IMR-90 (cell line): ENCODE data around the gene MVP. TPM values are rescaled to one million over a fixed set of nuclear protein-coding genes. Genes with fewer than 3 reads are reported as not detected.

ENCODE experiments used
- ATAC-seq: fragments of 200-7000 bp; cut with Tn5 transposase; 2 replicates; pipeline ENCODE4 v1.9.1; 2020; ENCODE audit warnings: low read depth, mild to moderate bottlenecking, moderate library complexity
- BruUV-seq: library from RNA; stranded (reverse); fragments of 400-500 nt; replicated peaks from 2 replicates; lab custom pipeline; 2021; lab: Mats Ljungman, UMichigan
- CTCF ChIA-PET: fragments of 300-600 bp; formaldehyde crosslinking; extraction: SDS; loops from one replicate; lab custom pipeline; 2021; ENCODE audit warnings: antibody characterized with exemption; lab: Yijun Ruan, JAX
- POLR2A ChIA-PET: fragments of 300-600 bp; sonication (Branson Sonifier 250); formaldehyde crosslinking; loops from one replicate; lab custom pipeline; 2022; ENCODE audit warnings: antibody characterized with exemption; ENCODE audit not compliant: unreplicated experiment; lab: Charles Lee
- DNase-seq: peaks from one replicate; pipeline ENCODE4 v3.0.0; 2013
- H2AFZ ChIP-seq: replicated peaks from 2 replicates; pipeline ENCODE3; 2013; ENCODE audit warnings: low read length, mild to moderate bottlenecking; ENCODE audit not compliant: poor library complexity
- H2AK5ac ChIP-seq: 2 replicates; pipeline ENCODE4 v1.6.1; 2013; ENCODE audit warnings: low read depth, low read length, inconsistent platforms
- H2AK9ac ChIP-seq: replicated peaks from 2 replicates; pipeline ENCODE3; 2013; ENCODE audit warnings: mild to moderate bottlenecking, low read depth, low read length, moderate library complexity; ENCODE audit not compliant: poor library complexity
- H2BK120ac ChIP-seq: 2 replicates; pipeline ENCODE4 v1.6.1; 2013; ENCODE audit warnings: low read depth, low read length, inconsistent platforms
- H2BK15ac ChIP-seq: 3 replicates; pipeline ENCODE4 v1.6.1; 2013; ENCODE audit warnings: low read depth, low read length, inconsistent platforms
- H2BK20ac ChIP-seq: 2 replicates; pipeline ENCODE4 v1.6.1; 2013; ENCODE audit warnings: low read depth, mild to moderate bottlenecking, inconsistent platforms, low read length, moderate library complexity
- H2BK5ac ChIP-seq: 2 replicates; pipeline ENCODE4 v1.6.1; 2013; ENCODE audit warnings: mild to moderate bottlenecking, low read depth, low read length, inconsistent platforms; ENCODE audit not compliant: poor library complexity, severe bottlenecking
- H3K14ac ChIP-seq: replicated peaks from 2 replicates; pipeline ENCODE4 v1.6.1; 2013; ENCODE audit warnings: low read depth, low read length, inconsistent platforms
- H3K18ac ChIP-seq: 2 replicates; pipeline ENCODE4 v1.6.1; 2013; ENCODE audit warnings: low read depth, low read length, control low read depth
- H3K23ac ChIP-seq: 2 replicates; pipeline ENCODE4 v1.6.1; 2013; ENCODE audit warnings: low read depth, low read length, inconsistent platforms
- H3K27ac ChIP-seq: 2 replicates; pipeline ENCODE4 v1.5.1; 2013; ENCODE audit warnings: mild to moderate bottlenecking, control low read depth, low read length; ENCODE audit not compliant: insufficient read depth
- H3K27me3 ChIP-seq: 2 replicates; pipeline ENCODE4 v1.6.1; 2013; ENCODE audit warnings: low read length; ENCODE audit not compliant: control insufficient read depth, insufficient read depth
- H3K36me3 ChIP-seq: 2 replicates; pipeline ENCODE4 v1.6.1; 2013; ENCODE audit warnings: low read length, mixed read lengths; ENCODE audit not compliant: control insufficient read depth, insufficient read depth
- H3K4ac ChIP-seq: 2 replicates; pipeline ENCODE4 v1.6.1; 2013; ENCODE audit warnings: low read depth, low read length, inconsistent platforms
- H3K4me1 ChIP-seq: 2 replicates; pipeline ENCODE4 v1.6.1; 2013; ENCODE audit warnings: low read length, mixed read lengths; ENCODE audit not compliant: control insufficient read depth, insufficient read depth
- H3K4me2 ChIP-seq: 2 replicates; pipeline ENCODE4 v1.6.1; 2013; ENCODE audit warnings: low read depth, mild to moderate bottlenecking, control low read depth, low read length, moderate library complexity
- H3K4me3 ChIP-seq: 2 replicates; pipeline ENCODE4 v1.5.1; 2013; ENCODE audit warnings: low read depth, mild to moderate bottlenecking, control low read depth, low read length, moderate library complexity; ENCODE audit not compliant: insufficient read depth
- H3K56ac ChIP-seq: 2 replicates; pipeline ENCODE4 v1.6.1; 2013; ENCODE audit warnings: low read length, inconsistent platforms; ENCODE audit not compliant: insufficient read depth; ENCODE audit errors: extremely low read depth
- H3K79me1 ChIP-seq, 2 experiments: 2 replicates each; pipeline ENCODE4 v1.6.1; 2013; ENCODE audit warnings: low read length in 2 of 2, inconsistent platforms in 1 of 2, low read depth in 1 of 2
- H3K9ac ChIP-seq: 2 replicates; pipeline ENCODE4 v1.6.1; 2013; ENCODE audit warnings: low read depth, low read length, control low read depth
- H3K9me1 ChIP-seq: 2 replicates; pipeline ENCODE4 v1.6.1; 2013; ENCODE audit warnings: low read length, inconsistent platforms; ENCODE audit not compliant: insufficient read depth
- H3K9me3 ChIP-seq: 2 replicates; pipeline ENCODE4 v1.6.1; 2013; ENCODE audit warnings: low read length; ENCODE audit not compliant: control insufficient read depth, insufficient read depth
- H4K20me1 ChIP-seq: 2 replicates; pipeline ENCODE4 v1.6.1; 2013; ENCODE audit warnings: low read length, inconsistent platforms; ENCODE audit not compliant: insufficient read depth
- H4K5ac ChIP-seq: 2 replicates; pipeline ENCODE4 v1.6.1; 2013; ENCODE audit warnings: mild to moderate bottlenecking, low read depth, low read length, control low read depth
- H4K8ac ChIP-seq, 2 experiments: 2 replicates each; pipeline ENCODE4 v1.6.1; 2013; ENCODE audit warnings: low read depth in 2 of 2, low read length in 2 of 2, control low read depth in 1 of 2, inconsistent platforms in 1 of 2
- H4K91ac ChIP-seq: 2 replicates; pipeline ENCODE4 v1.6.1; 2013; ENCODE audit warnings: low read depth, low read length, inconsistent platforms; ENCODE audit not compliant: insufficient read depth
- BHLHE40 ChIP-seq: fragments of 150-350 bp; IDR thresholded peaks from 2 replicates; pipeline ENCODE4 v1.6.1; 2016; ENCODE audit warnings: mild to moderate bottlenecking, low read depth, low read length
- CEBPB ChIP-seq: IDR thresholded peaks from 2 replicates; pipeline ENCODE4 v1.6.1; 2012; ENCODE audit warnings: low read depth, low read length, improper control_type of control experiment
- CHD1 ChIP-seq: IDR thresholded peaks from 2 replicates; pipeline ENCODE4 v1.6.1; 2012; ENCODE audit warnings: low read depth, low read length, improper control_type of control experiment
- CTCF ChIP-seq: conservative IDR thresholded peaks from 2 replicates; pipeline ENCODE4 v1.5.1; 2012; ENCODE audit warnings: mild to moderate bottlenecking, low read depth, low read length, improper control_type of control experiment
- ELK1 ChIP-seq: fragments of 150-350 bp; IDR thresholded peaks from 2 replicates; pipeline ENCODE4 v1.6.1; 2016; ENCODE audit warnings: low read depth, mild to moderate bottlenecking, low read length, moderate library complexity, borderline replicate concordance
- FOS ChIP-seq: fragments of 150-350 bp; IDR thresholded peaks from 2 replicates; pipeline ENCODE4 v1.6.1; 2016; ENCODE audit warnings: low read depth, low read length
- MAFK ChIP-seq: IDR thresholded peaks from 2 replicates; pipeline ENCODE4 v1.6.1; 2012; ENCODE audit warnings: low read depth, low read length, improper control_type of control experiment
- MAZ ChIP-seq: IDR thresholded peaks from 2 replicates; pipeline ENCODE4 v1.6.1; 2012; ENCODE audit warnings: low read depth, mild to moderate bottlenecking, low read length, improper control_type of control experiment, moderate library complexity, borderline replicate concordance
- MXI1 ChIP-seq: IDR thresholded peaks from 2 replicates; pipeline ENCODE4 v1.6.1; 2012; ENCODE audit warnings: low read depth, mild to moderate bottlenecking, low read length, moderate library complexity, borderline replicate concordance
- NFE2L2 ChIP-seq: fragments of 150-350 bp; IDR thresholded peaks from 2 replicates; pipeline ENCODE4 v1.6.1; 2016; ENCODE audit warnings: low read depth, mild to moderate bottlenecking, low read length
- RAD21 ChIP-seq: IDR thresholded peaks from 2 replicates; pipeline ENCODE4 v1.6.1; 2012; ENCODE audit warnings: low read length, improper control_type of control experiment
- RCOR1 ChIP-seq: IDR thresholded peaks from 2 replicates; pipeline ENCODE4 v1.6.1; 2012; ENCODE audit warnings: mild to moderate bottlenecking, low read length, improper control_type of control experiment; ENCODE audit not compliant: insufficient replicate concordance
- SMC3 ChIP-seq: fragments of 150-350 bp; IDR thresholded peaks from 2 replicates; pipeline ENCODE4 v1.6.1; 2016; ENCODE audit warnings: low read depth, mild to moderate bottlenecking, antibody characterized with exemption, low read length, moderate library complexity
- USF2 ChIP-seq: fragments of 150-350 bp; IDR thresholded peaks from 2 replicates; pipeline ENCODE4 v1.6.1; 2017; ENCODE audit warnings: mild to moderate bottlenecking, antibody characterized with exemption, low read length, low read depth
- WGBS, 2 experiments: methylation state at CpG; one replicate each; pipeline versions ENCODE4 v1.1.5 to v1.1.7; 2013; ENCODE audit warnings: missing lambda C conversion rate in 2 of 2; ENCODE audit not compliant: insufficient read length in 1 of 2; ENCODE audit errors: extremely low coverage in 2 of 2; 5-methylcytosine and 5-hydroxymethylcytosine counted together
- dilution Hi-C: fragments of 300-500 bp; cut with HindIII; formaldehyde crosslinking; loops from one replicate; pipeline ENCODE4 v1.14.3; 2018; ENCODE audit warnings: low sequenced_read_pairs; ENCODE audit not compliant: unreplicated experiment
- in situ Hi-C: fragments of 300-500 bp; cut with MboI; formaldehyde crosslinking; loops from 3 replicates; pipeline ENCODE4 v1.14.3; 2019; ENCODE audit warnings: low sequenced_read_pairs, inconsistent platforms, mixed read lengths
- intact Hi-C: fragments of 100-400 bp; cut with micrococcal nuclease; formaldehyde crosslinking; loops from 2 replicates; pipeline ENCODE4 v1.10.0; 2022
- polyA plus RNA-seq, 3 experiments: library from polyadenylated mRNA; depleted of rRNA; stranded (reverse); fragments of >200 nt; gene quantifications; 2 replicates each; pipeline ENCODE4 v1.2.3, GENCODE V29; 2012; ENCODE audit warnings: low replicate concordance in 1 of 3
- total RNA-seq: library from RNA; depleted of rRNA; stranded (reverse); fragments of >200 nt; gene quantifications from 2 replicates; pipeline ENCODE4 v1.2.3, GENCODE V29; 2012

Gene MVP
- total and polyA plus RNA-seq, 2 of the 4 experiments (the other 2 are of a cell fraction), result 204 to 319 TPM

GRCh38 chr16:29819506-29819905 is 756 bp upstream of the MVP start:
- H3K36me3 ChIP-seq, result peaks cover 6% of the 10 kb centered on the region
- no peak overlapping the region for H4K91ac ChIP-seq
- peaks cover 25% of the 10 kb centered on the region for H3K4me1 ChIP-seq
- H2AK5ac ChIP-seq, result no peak overlapping the region; the same call in 1 of the 2 replicates
- dilution Hi-C loops, result no loop called here
- H3K18ac ChIP-seq, result no peak overlapping the region
- ATAC-seq, result no peak
- H2BK120ac ChIP-seq, result no peak overlapping the region
- no peak overlapping the region for H3K4me3 ChIP-seq
- no peak overlapping the region for H3K56ac ChIP-seq
- 76% methylated on average over 5 of the region's 15 CpGs; no CpG with 5 or more reads in 1 of the 2 experiments for WGBS, 2 experiments
- H2BK5ac ChIP-seq, result no peak overlapping the region
- TF ChIP-seq NFE2L2 (no peak), MAFK (no peak), SMC3 (no peak), USF2 (no peak), CEBPB (no peak), ELK1 (no peak), CHD1 (no peak), MXI1 (no peak), CTCF (no peak), RCOR1 (no peak), MAZ (no peak), FOS (no peak), BHLHE40 (no peak), RAD21 (no peak)
- no peak overlapping the region for H2BK20ac ChIP-seq
- in situ Hi-C loops, result no loop called here
- H4K8ac ChIP-seq, result no peak overlapping the region
- no peak overlapping the region for H3K4me2 ChIP-seq
- BruUV-seq, result no TSS peak
- H3K27me3 ChIP-seq, result no peaks in the 10 kb centered on the region
- intact Hi-C loops, result loop anchor here (5.0 kb wide), 1 partner anchor 203 kb away; the partner anchor contains the start of gene C16orf92
- no peak overlapping the region for H2AFZ ChIP-seq
- H3K9me3 ChIP-seq, result no peaks in the 10 kb centered on the region
- H3K4ac ChIP-seq, result no peak overlapping the region
- H3K9me1 ChIP-seq, result peaks cover 12% of the 10 kb centered on the region
- ChIA-PET POLR2A (interaction anchor here (0.8 kb wide), 1 partner anchor 29 kb away, joined by 5 read pairs; no protein-coding TSS in a partner anchor), CTCF (interaction anchor here (0.6 to 1.8 kb wide), 2 partner anchors 29 to 956 kb away, joined by 3 to 6 read pairs; partner anchors contain the start of gene SH2B1)
- H2AK9ac ChIP-seq, result peak overlapping the region; percentile 17
- H3K14ac ChIP-seq, result 0 out of 2 replicates have a peak overlapping the region, but pooled peaks have one; percentile 3
- no peak overlapping the region for H2BK15ac ChIP-seq
- peaks cover 18 to 61% of the 10 kb centered on the region in 2 experiments; a peak in 3 of 4 replicates for H3K79me1 ChIP-seq
- H4K5ac ChIP-seq, result no peak overlapping the region
- no peak for DNase-seq
- peaks cover 4% of the 10 kb centered on the region; the same call in 1 of the 2 replicates for H4K20me1 ChIP-seq
- H3K27ac ChIP-seq, result no peak overlapping the region
- no peak overlapping the region for H3K9ac ChIP-seq
- no peak overlapping the region for H3K23ac ChIP-seq
